HepG2 (cell line): ENCODE results near the gene DUS3L. TPM values are rescaled to one million over a fixed set of nuclear protein-coding genes. Genes with fewer than 3 reads are reported as not detected.

Source experiments
- ATAC-seq: fragments of 200-7000 bp; cut with Tn5 transposase; 3 replicates; pipeline ENCODE4 v1.9.1; 2020; ENCODE audit warnings: mild to moderate bottlenecking, moderate library complexity
- BruUV-seq: library from RNA; stranded (reverse); fragments of 400-500 nt; replicated peaks from 2 replicates; lab custom pipeline; 2021; lab: Mats Ljungman, UMichigan
- CTCF ChIA-PET: fragments of 300-600 bp; formaldehyde crosslinking; extraction: SDS; loops from one replicate; lab custom pipeline; 2021; ENCODE audit warnings: low total read pairs, inconsistent platforms, low intra/inter-chr PET ratio; lab: Yijun Ruan, JAX
- POLR2A ChIA-PET: fragments of 350-600 bp; sonication (Branson Sonifier 250); formaldehyde crosslinking; loops from one replicate; lab custom pipeline; 2020; ENCODE audit warnings: antibody characterized with exemption, inconsistent platforms; lab: Yijun Ruan, JAX
- DNase-seq: peaks from one replicate; pipeline ENCODE4 v3.0.0-alpha.2; 2015; ENCODE audit warnings: low spot score
- FAIRE-seq: peaks from 3 replicates; lab custom pipeline; 2011; peaks lifted over from hg19 to GRCh38; lab: Jason Lieb, UNC
- H2AFZ ChIP-seq: one replicate; pipeline ENCODE4 v1.6.1; 2011; ENCODE audit warnings: low read length, inconsistent platforms
- H3K27ac ChIP-seq: fragments of 300-600 bp; 3 replicates; pipeline ENCODE4 v1.8.0; 2011; ENCODE audit warnings: mixed run types, mild to moderate bottlenecking, mixed read lengths, low read length, inconsistent platforms; ENCODE audit not compliant: insufficient read depth; ENCODE audit errors: extremely low read length
- H3K27me3 ChIP-seq, 2 experiments: fragments of 200-600 bp in 1 of 2; 2 replicates in 1 of 2; 3 replicates in 1 of 2; pipeline versions ENCODE4 v1.6.0 to v1.8.0; 2011; ENCODE audit warnings: low read length in 2 of 2, mild to moderate bottlenecking in 2 of 2, moderate library complexity in 2 of 2, inconsistent platforms in 1 of 2; ENCODE audit not compliant: insufficient read depth in 2 of 2, control insufficient read depth in 1 of 2
- H3K36me3 ChIP-seq, 2 experiments: fragments of 200-600 bp in 1 of 2; replicated peaks in 1 of 2; 2 replicates in 1 of 2; 3 replicates in 1 of 2; pipeline versions ENCODE4 v1.5.1 to v1.8.0; 2011; ENCODE audit warnings: low read length in 2 of 2, inconsistent platforms in 1 of 2; ENCODE audit not compliant: insufficient read depth in 2 of 2, control insufficient read depth in 1 of 2
- H3K4me1 ChIP-seq: 2 replicates; pipeline ENCODE4 v1.5.1; 2012; ENCODE audit warnings: low read length, inconsistent platforms; ENCODE audit not compliant: insufficient read depth
- H3K4me2 ChIP-seq: 2 replicates; pipeline ENCODE4 v1.6.0; 2011; ENCODE audit warnings: low read depth, low read length, inconsistent platforms
- H3K4me3 ChIP-seq, 3 experiments: fragments of 200-600 bp in 1 of 3; sonication (generic), shearing (Covaris generic) in 1 of 3; replicated peaks in 1 of 3; 2 replicates each; pipeline ENCODE4 v1.5.1; 2011 to 2016; ENCODE audit warnings: low read length in 3 of 3, inconsistent platforms in 2 of 3, low read depth in 2 of 3, mild to moderate bottlenecking in 2 of 3, control low read depth in 1 of 3, mixed read lengths in 1 of 3; ENCODE audit not compliant: insufficient read depth in 1 of 3
- H3K79me2 ChIP-seq: one replicate; pipeline ENCODE4 v1.6.1; 2011; ENCODE audit warnings: low read length, inconsistent platforms; ENCODE audit not compliant: insufficient read depth
- H3K9ac ChIP-seq: 2 replicates; pipeline ENCODE4 v1.6.0; 2011; ENCODE audit warnings: mild to moderate bottlenecking, low read depth, low read length, inconsistent platforms; ENCODE audit not compliant: insufficient read depth
- H3K9me3 ChIP-seq: 2 replicates; pipeline ENCODE4 v1.5.1; 2012; ENCODE audit warnings: mild to moderate bottlenecking, low read length
- H4K20me1 ChIP-seq: 2 replicates; pipeline ENCODE4 v1.6.0; 2011; ENCODE audit warnings: inconsistent platforms, mild to moderate bottlenecking, low read length, moderate library complexity; ENCODE audit not compliant: insufficient read depth
- AGO2 ChIP-seq: fragments of 200-400 bp; formaldehyde crosslinking; optimal IDR thresholded peaks from 2 replicates; pipeline ENCODE3; 2017; ENCODE audit warnings: mild to moderate bottlenecking, low read depth, low read length, moderate library complexity
- IKZF5 ChIP-seq: IDR thresholded peaks from 2 replicates; pipeline ENCODE4 v1.6.1; 2018; ENCODE audit warnings: missing genetic modification reagents, mild to moderate bottlenecking, missing compliant biosample characterization
- NFAT5 ChIP-seq: sonication (generic); formaldehyde crosslinking; IDR thresholded peaks from 2 replicates; pipeline ENCODE4 v1.4.0; 2020; ENCODE audit warnings: missing genetic modification reagents
- RBFOX2 ChIP-seq: fragments of 200-400 bp; formaldehyde crosslinking; IDR thresholded peaks from 2 replicates; pipeline ENCODE4 v1.6.1; 2017; ENCODE audit warnings: low read depth, mild to moderate bottlenecking, low read length
- ZFP36 ChIP-seq: fragments of 150-350 bp; IDR thresholded peaks from 2 replicates; pipeline ENCODE4 v1.6.1; 2018; ENCODE audit warnings: borderline replicate concordance, low read length, low read depth; ENCODE audit not compliant: partially characterized antibody
- ZNF234 ChIP-seq: sonication (generic); formaldehyde crosslinking; conservative IDR thresholded peaks from 2 replicates; pipeline ENCODE4 v1.5.1; 2020; ENCODE audit warnings: mild to moderate bottlenecking, missing genetic modification reagents
- WGBS: methylation state at CpG from one replicate; pipeline ENCODE4 v1.1.6; 2017; ENCODE audit warnings: low lambda C conversion rate; 5-methylcytosine and 5-hydroxymethylcytosine counted together
- in situ Hi-C: cut with HindIII; loops from 2 replicates; pipeline ENCODE4 v1.10.0; 2017; ENCODE audit warnings: low pct_unique_long_range_greater_than_20kb; ENCODE audit not compliant: extremely low pct_ligation_motif_present
- intact Hi-C: fragments of 100-400 bp; cut with micrococcal nuclease; formaldehyde crosslinking; loops from one replicate; pipeline ENCODE4 v1.10.0; 2022; ENCODE audit not compliant: unreplicated experiment
- polyA plus RNA-seq, 8 experiments: library from polyadenylated mRNA; depleted of rRNA in 3 of 8; stranded (reverse) in 7 of 8; unstranded in 1 of 8; fragments of >200 nt; fragmentation: Illumina TruSeq in 4 of 8; extraction: Trizol in 4 of 8; gene quantifications; 2 replicates each; pipeline versions ENCODE4 v1.2.1 to v1.2.3, GENCODE V29; 2011 to 2016; ENCODE audit warnings: low read depth in 4 of 8, missing spikeins in 1 of 8, mixed read lengths in 1 of 8; ENCODE audit not compliant: insufficient read depth in 1 of 8
- total RNA-seq, 5 experiments: library from RNA; depleted of rRNA; stranded (reverse); fragments of >200 nt; fragmentation: Illumina TruSeq; extraction: Trizol; gene quantifications; 2 replicates each; pipeline ENCODE4 v1.2.3, GENCODE V29; 2016; ENCODE audit warnings: low read depth in 1 of 5

Gene DUS3L
- total and polyA plus RNA-seq, 2 of the 13 experiments (the other 11 are each of a cell fraction or from before 2014, with no cell fraction given): 13.3 to 25.1 TPM

GRCh38 chr19:5784581-5785147, 6.3 kb downstream of the DUS3L start, which contains the start of gene PRR22:
TSS of gene PRR22 (minus strand) at chr19:5784746. CDS start at chr19:5784660, 86 bp downstream.
- Histone ChIP-seq H4K20me1 (no peaks in the 10 kb centered on the region), H3K9ac (no peak within 1 kb of the TSS), H3K36me3 (peaks cover 14 to 35% of the 10 kb centered on the region in 2 experiments; a peak in 4 of 5 replicates), H3K27me3 (no peaks in the 10 kb centered on the region), H3K27ac (no peak within 1 kb of the TSS), H3K4me1 (peaks cover 1% of the 10 kb centered on the region), H3K4me2 (no peak within 1 kb of the TSS), H3K9me3 (no peaks in the 10 kb centered on the region), H3K4me3 (no peak within 1 kb of the TSS), H3K79me2 (no peaks in the 10 kb centered on the region), H2AFZ (no peak within 1 kb of the TSS)
- in situ Hi-C loops (no loop called here), intact Hi-C loops (no loop called here)
- ChIA-PET CTCF (interaction anchor here (0.7 kb wide), 1 partner anchor 10 kb away, joined by 3 read pairs; no protein-coding TSS in a partner anchor), POLR2A (no interaction called here)
- no peak for ATAC-seq
- FAIRE-seq: no peak
- WGBS: 100% methylated on average over 3 of the region's 15 CpGs
- BruUV-seq: no TSS peak
- no peak for DNase-seq
- TF ChIP-seq ZFP36: peak; percentile 64
- TF ChIP-seq ZNF234: no peak
- peak; percentile 19 for TF ChIP-seq AGO2

GRCh38 chr19:5782945-5783919, 7.7 kb downstream of the DUS3L start:
- intact Hi-C loops: no loop called here
- no peak overlapping the region for H3K4me2 ChIP-seq
- no peak overlapping the region for H3K9ac ChIP-seq
- CTCF ChIA-PET: no interaction called here
- H3K27ac ChIP-seq: no peak overlapping the region
- no peak for DNase-seq
- H3K9me3 ChIP-seq: no peaks in the 10 kb centered on the region
- ATAC-seq: peak; percentile 8
- WGBS: 94% methylated on average over 33 of the region's 48 CpGs
- TF ChIP-seq RBFOX2: peak; percentile 55; the same call in 1 of the 2 replicates
- TF ChIP-seq IKZF5: no peak
- peak; percentile 64 for TF ChIP-seq AGO2
- TF ChIP-seq NFAT5 (CRISPR knock-in tag): no peak
- peaks cover 10 to 23% of the 10 kb centered on the region in 2 experiments; a peak in 4 of 5 replicates for H3K36me3 ChIP-seq
- no peaks in the 10 kb centered on the region for H3K27me3 ChIP-seq
- H3K79me2 ChIP-seq: no peaks in the 10 kb centered on the region
- FAIRE-seq: no peak
- H4K20me1 ChIP-seq: no peaks in the 10 kb centered on the region
- in situ Hi-C loops: no loop called here
- POLR2A ChIA-PET: interaction anchor here (0.8 to 1.1 kb wide), 2 partner anchors 63 to 112 kb away, joined by 3 read pairs; partner anchors contain the start of genes CATSPERD and LONP1
- H3K4me3 ChIP-seq: no peak overlapping the region
- no peaks in the 10 kb centered on the region for H3K4me1 ChIP-seq
- H2AFZ ChIP-seq: no peak overlapping the region
- BruUV-seq: no TSS peak
